Gastroesophageal sphincter (tissue), 4 donors: Measurements from ENCODE around the gene AMDHD2. TPM values are rescaled to one million over a fixed set of nuclear protein-coding genes. Genes with fewer than 3 reads are reported as not detected.

Experiments
- small RNA-seq, 4 donors: library from RNA; depleted of rRNA; stranded (forward); fragments of <200 nt; gene quantifications; one replicate each; pipeline ENCODE3, GENCODE V24; 2016
- total RNA-seq, 4 donors: library from RNA; depleted of rRNA; stranded (reverse); fragments of >200 nt; gene quantifications; one replicate each; pipeline ENCODE4 v1.1.0, GENCODE V29; 2016

The AMDHD2 gene
- total RNA-seq, 4 donors from 2014 or later, result 14.0 to 29.1 (median 23.4) TPM

Small RNAs within 50 kb of the gene (small RNA-seq; reads per million reads assigned to genes)
- gene AC093525.1 (0 reads per million in 4 donors), gene MIR3178 (0 to 0.18 (median 0) reads per million in 4 donors)

Other genes starting within 250 kb of the AMDHD2 start
- 10 to 100 TPM in 3 of 4 donors, 1 to 10 TPM in 1; 7.5 to 27.5 (median 12.3) TPM for gene ABCA3, start 179.6 kb upstream of the AMDHD2 start, total RNA-seq
- 1 to 10 TPM in 2 of 4 donors, under 1 TPM in 2; 0.27 to 2.1 (median 0.82) TPM for gene CCNF, start 90.9 kb upstream of the AMDHD2 start, total RNA-seq
- 1 to 10 TPM in 2 of 4 donors, not detected in 2; 1.0 to 2.5 TPM for gene TEDC2, start 60.3 kb upstream of the AMDHD2 start, total RNA-seq
- gene NTN3, start 49.1 kb upstream of the AMDHD2 start, total RNA-seq, result not detected
- gene TBC1D24, start 45.2 kb upstream of the AMDHD2 start, total RNA-seq, result 10 to 100 TPM in 3 of 4 donors, 1 to 10 TPM in 1; 6.2 to 18.4 (median 14.2) TPM
- gene ATP6V0C, start 6.4 kb upstream of the AMDHD2 start, total RNA-seq, result 10 to 100 TPM; 37.5 to 62.2 (median 50.9) TPM
- under 1 TPM in 1 of 4 donors, not detected in 3; 0.40 TPM for gene CEMP1, start 11.0 kb downstream of the AMDHD2 start, total RNA-seq
- gene PDPK1, start 17.6 kb downstream of the AMDHD2 start, total RNA-seq, result 10 to 100 TPM; 30.8 to 43.1 (median 36.5) TPM
- 10 to 100 TPM; 15.1 to 31.1 (median 19.5) TPM for gene KCTD5, start 162.2 kb downstream of the AMDHD2 start, total RNA-seq
- 10 to 100 TPM in 1 of 4 donors, 1 to 10 TPM in 2, under 1 TPM in 1; 0.67 to 10.3 (median 2.4) TPM for gene PRSS27, start 199.9 kb downstream of the AMDHD2 start, total RNA-seq
- gene SRRM2, start 232.3 kb downstream of the AMDHD2 start, total RNA-seq, result 100 to 1,000 TPM in 3 of 4 donors, 10 to 100 TPM in 1; 73.9 to 398 (median 255) TPM